ENCODE results near the gene CX3CL1.
"Not testable (repeated sequence)": the region's sequence is repeated elsewhere in the genome, so short reads cannot be mapped to it uniquely, and the experiment has no call there.

Gene CX3CL1

GRCh38 chr16:57333402-57333801 lies 38.9 kb upstream of the CX3CL1 start:
- H3K36me3 ChIP-seq (ENCODE audit: control insufficient read depth, insufficient read depth, low read length): no peaks in the 10 kb centered on the region
- H3K27me3 ChIP-seq (replicated peaks; ENCODE audit: control insufficient read depth, insufficient read depth, low read length): no peaks in the 10 kb centered on the region
- DNase-seq (ENCODE audit: extremely low read depth, insufficient read length): no peak
- TF ChIP-seq, protein P1, sequence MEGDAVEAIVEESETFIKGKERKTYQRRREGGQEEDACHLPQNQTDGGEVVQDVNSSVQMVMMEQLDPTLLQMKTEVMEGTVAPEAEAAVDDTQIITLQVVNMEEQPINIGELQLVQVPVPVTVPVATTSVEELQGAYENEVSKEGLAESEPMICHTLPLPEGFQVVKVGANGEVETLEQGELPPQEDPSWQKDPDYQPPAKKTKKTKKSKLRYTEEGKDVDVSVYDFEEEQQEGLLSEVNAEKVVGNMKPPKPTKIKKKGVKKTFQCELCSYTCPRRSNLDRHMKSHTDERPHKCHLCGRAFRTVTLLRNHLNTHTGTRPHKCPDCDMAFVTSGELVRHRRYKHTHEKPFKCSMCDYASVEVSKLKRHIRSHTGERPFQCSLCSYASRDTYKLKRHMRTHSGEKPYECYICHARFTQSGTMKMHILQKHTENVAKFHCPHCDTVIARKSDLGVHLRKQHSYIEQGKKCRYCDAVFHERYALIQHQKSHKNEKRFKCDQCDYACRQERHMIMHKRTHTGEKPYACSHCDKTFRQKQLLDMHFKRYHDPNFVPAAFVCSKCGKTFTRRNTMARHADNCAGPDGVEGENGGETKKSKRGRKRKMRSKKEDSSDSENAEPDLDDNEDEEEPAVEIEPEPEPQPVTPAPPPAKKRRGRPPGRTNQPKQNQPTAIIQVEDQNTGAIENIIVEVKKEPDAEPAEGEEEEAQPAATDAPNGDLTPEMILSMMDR (IDR thresholded peaks at IDR 0.05; ENCODE audit: insufficient read depth, low read length, poor library complexity, severe bottlenecking): no peak
- no peak overlapping the region for H3K4me3 ChIP-seq (replicated peaks; ENCODE audit: low read depth, low read length)

- DNase-seq (ENCODE audit: extremely low read depth, insufficient read length): no peak
- no peak overlapping the region for H3K4me3 ChIP-seq (replicated peaks; ENCODE audit: low read depth, low read length)
- no peaks in the 10 kb centered on the region for H3K36me3 ChIP-seq (ENCODE audit: control insufficient read depth, insufficient read depth, low read length)
- TF ChIP-seq, protein P1 (IDR thresholded peaks at IDR 0.05; ENCODE audit: insufficient read depth, low read length, poor library complexity, severe bottlenecking): no peak
- no peaks in the 10 kb centered on the region for H3K27me3 ChIP-seq (replicated peaks; ENCODE audit: control insufficient read depth, insufficient read depth, low read length)
Measured at GRCh38 chr16:57335366-57335765, 36.9 kb upstream of the CX3CL1 start.

GRCh38 chr16:57341062-57341440 lies 31.2 kb upstream of the CX3CL1 start:
- peak; percentile 45 for DNase-seq (ENCODE audit: extremely low read depth, insufficient read length)
- H3K27me3 ChIP-seq (replicated peaks; ENCODE audit: control insufficient read depth, insufficient read depth, low read length): no peaks in the 10 kb centered on the region
- TF ChIP-seq, protein P1 (IDR thresholded peaks at IDR 0.05; ENCODE audit: insufficient read depth, low read length, poor library complexity, severe bottlenecking): no peak
- no peak overlapping the region for H3K4me3 ChIP-seq (replicated peaks; ENCODE audit: low read depth, low read length)
- H3K36me3 ChIP-seq (ENCODE audit: control insufficient read depth, insufficient read depth, low read length): no peaks in the 10 kb centered on the region

- no peaks in the 10 kb centered on the region for H3K27me3 ChIP-seq (replicated peaks; ENCODE audit: control insufficient read depth, insufficient read depth, low read length)
- TF ChIP-seq, protein P1 (IDR thresholded peaks at IDR 0.05; ENCODE audit: insufficient read depth, low read length, poor library complexity, severe bottlenecking): no peak
- no peak overlapping the region for H3K4me3 ChIP-seq (replicated peaks; ENCODE audit: low read depth, low read length)
- DNase-seq (ENCODE audit: extremely low read depth, insufficient read length): no peak
- no peaks in the 10 kb centered on the region for H3K36me3 ChIP-seq (ENCODE audit: control insufficient read depth, insufficient read depth, low read length)
Measured at GRCh38 chr16:57341441-57342303, 30.6 kb upstream of the CX3CL1 start.

DNA sequence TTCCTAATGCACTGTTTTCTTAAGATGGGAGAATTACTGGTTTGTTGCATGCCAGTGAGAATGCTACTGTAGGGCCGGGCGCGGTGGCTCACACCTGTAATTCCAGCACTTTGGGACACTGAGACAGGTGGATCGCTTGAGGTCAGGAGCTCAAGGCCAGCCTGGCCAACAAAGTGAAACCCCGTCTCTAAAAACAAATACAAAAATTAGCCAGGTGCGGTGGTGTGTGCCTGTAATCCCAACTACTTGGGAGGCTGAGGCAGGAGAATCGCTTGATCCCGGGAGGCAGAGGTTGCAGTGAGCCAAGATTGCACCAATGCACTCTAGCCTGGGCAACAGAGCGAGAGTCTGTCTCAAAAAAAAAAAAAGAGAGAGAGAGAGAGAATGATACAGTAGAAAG lies 29.7 kb upstream of the CX3CL1 start:
- not testable (repeated sequence) for H3K27me3 ChIP-seq (replicated peaks; ENCODE audit: control insufficient read depth, insufficient read depth, low read length); H3K36me3 ChIP-seq (ENCODE audit: control insufficient read depth, insufficient read depth, low read length); DNase-seq (ENCODE audit: extremely low read depth, insufficient read length); H3K4me3 ChIP-seq (replicated peaks; ENCODE audit: low read depth, low read length)

GRCh38 chr16:57343221-57343620 lies 29.1 kb upstream of the CX3CL1 start:
- DNase-seq (ENCODE audit: extremely low read depth, insufficient read length): no peak
- no peaks in the 10 kb centered on the region for H3K36me3 ChIP-seq (ENCODE audit: control insufficient read depth, insufficient read depth, low read length)
- H3K4me3 ChIP-seq (replicated peaks; ENCODE audit: low read depth, low read length): no peak overlapping the region
- no peaks in the 10 kb centered on the region for H3K27me3 ChIP-seq (replicated peaks; ENCODE audit: control insufficient read depth, insufficient read depth, low read length)
- TF ChIP-seq, protein P1 (IDR thresholded peaks at IDR 0.05; ENCODE audit: insufficient read depth, low read length, poor library complexity, severe bottlenecking): no peak

- not testable (repeated sequence) for H3K36me3 ChIP-seq (ENCODE audit: control insufficient read depth, insufficient read depth, low read length); H3K4me3 ChIP-seq (replicated peaks; ENCODE audit: low read depth, low read length); DNase-seq (ENCODE audit: extremely low read depth, insufficient read length); H3K27me3 ChIP-seq (replicated peaks; ENCODE audit: control insufficient read depth, insufficient read depth, low read length)
Measured at GRCh38 chr16:57344094-57344493, 28.2 kb upstream of the CX3CL1 start.

Data from GM06990 (cell line).